Measurements from ENCODE around the gene KCNMA1. TPM values are rescaled to one million over a fixed set of nuclear protein-coding genes. Genes with fewer than 3 reads are reported as not detected.

KCNMA1 gene
- total RNA-seq, 3 donors from 2014 or later (not counting 1 experiment from before 2014, with no cell fraction given): 0.40 to 1.8 (median 0.63) TPM

GRCh38 chr10:77616766-77617165 lies 20.8 kb downstream of the KCNMA1 start:
- Histone ChIP-seq H3K36me3 (ENCODE audit: control insufficient read depth, insufficient read depth, low read length) (no peaks in the 10 kb centered on the region), H3K27ac (ENCODE audit: low read length) (no peak overlapping the region), H3K4me1 (ENCODE audit: control insufficient read depth, insufficient read depth, low read length) (no peaks in the 10 kb centered on the region), H3K4me3 (ENCODE audit: low read length) (no peak overlapping the region), H3K27me3 (ENCODE audit: control insufficient read depth, insufficient read depth, low read length) (no peaks in the 10 kb centered on the region), H3K9me3 (ENCODE audit: control insufficient read depth, insufficient read depth, low read length) (no peaks in the 10 kb centered on the region)
- WGBS (ENCODE audit: insufficient coverage): 85% methylated on average over 5 of the region's 5 CpGs
- Mint-ChIP-seq H3K4me3 (no peak overlapping the region), H3K36me3 (no peaks in the 10 kb centered on the region), H3K27me3 (ENCODE audit: low read depth in 2 of 2) (peaks cover 9 to 24% of the 10 kb centered on the region in 2 donors), H3K4me1 (no peaks in the 10 kb centered on the region), H3K9me3 (no peaks in the 10 kb centered on the region), H3K27ac (no peak overlapping the region)
- TF ChIP-seq, protein P1, sequence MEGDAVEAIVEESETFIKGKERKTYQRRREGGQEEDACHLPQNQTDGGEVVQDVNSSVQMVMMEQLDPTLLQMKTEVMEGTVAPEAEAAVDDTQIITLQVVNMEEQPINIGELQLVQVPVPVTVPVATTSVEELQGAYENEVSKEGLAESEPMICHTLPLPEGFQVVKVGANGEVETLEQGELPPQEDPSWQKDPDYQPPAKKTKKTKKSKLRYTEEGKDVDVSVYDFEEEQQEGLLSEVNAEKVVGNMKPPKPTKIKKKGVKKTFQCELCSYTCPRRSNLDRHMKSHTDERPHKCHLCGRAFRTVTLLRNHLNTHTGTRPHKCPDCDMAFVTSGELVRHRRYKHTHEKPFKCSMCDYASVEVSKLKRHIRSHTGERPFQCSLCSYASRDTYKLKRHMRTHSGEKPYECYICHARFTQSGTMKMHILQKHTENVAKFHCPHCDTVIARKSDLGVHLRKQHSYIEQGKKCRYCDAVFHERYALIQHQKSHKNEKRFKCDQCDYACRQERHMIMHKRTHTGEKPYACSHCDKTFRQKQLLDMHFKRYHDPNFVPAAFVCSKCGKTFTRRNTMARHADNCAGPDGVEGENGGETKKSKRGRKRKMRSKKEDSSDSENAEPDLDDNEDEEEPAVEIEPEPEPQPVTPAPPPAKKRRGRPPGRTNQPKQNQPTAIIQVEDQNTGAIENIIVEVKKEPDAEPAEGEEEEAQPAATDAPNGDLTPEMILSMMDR (IDR thresholded peaks at IDR 0.05): no peak
- intact Hi-C loops (cut with micrococcal nuclease): no loop called here
- ATAC-seq (no peak), DNase-seq (no peak)

GRCh38 chr10:77614778-77615625 lies 22.6 kb downstream of the KCNMA1 start:
- Histone ChIP-seq H3K4me1 (ENCODE audit: control insufficient read depth, insufficient read depth, low read length) (no peaks in the 10 kb centered on the region), H3K4me3 (ENCODE audit: low read length) (no peak overlapping the region), H3K36me3 (ENCODE audit: control insufficient read depth, insufficient read depth, low read length) (no peaks in the 10 kb centered on the region), H3K9me3 (ENCODE audit: control insufficient read depth, insufficient read depth, low read length) (no peaks in the 10 kb centered on the region), H3K27ac (ENCODE audit: low read length) (no peak overlapping the region), H3K27me3 (ENCODE audit: control insufficient read depth, insufficient read depth, low read length) (no peaks in the 10 kb centered on the region)
- TF ChIP-seq, protein P1 (IDR thresholded peaks at IDR 0.05): no peak
- Mint-ChIP-seq H3K4me3 (no peak overlapping the region), H3K27me3 (ENCODE audit: low read depth in 2 of 2) (peaks cover 18 to 35% of the 10 kb centered on the region in 2 donors), H3K9me3 (no peaks in the 10 kb centered on the region), H3K27ac (no peak overlapping the region), H3K36me3 (no peaks in the 10 kb centered on the region), H3K4me1 (no peaks in the 10 kb centered on the region)
- ATAC-seq (no peak), DNase-seq (no peak)
- intact Hi-C loops (cut with micrococcal nuclease): no loop called here
- WGBS (ENCODE audit: insufficient coverage): 75% methylated on average over 5 of the region's 6 CpGs

- Mint-ChIP-seq H3K27ac (no peak overlapping the region), H3K27me3 (ENCODE audit: low read depth in 2 of 2) (peaks cover 23 to 47% of the 10 kb centered on the region in 2 donors), H3K4me3 (no peak overlapping the region), H3K36me3 (no peaks in the 10 kb centered on the region), H3K4me1 (no peaks in the 10 kb centered on the region), H3K9me3 (no peaks in the 10 kb centered on the region)
- no peaks in the 10 kb centered on the region for H3K4me1 ChIP-seq (ENCODE audit: control insufficient read depth, insufficient read depth, low read length)
- no peaks in the 10 kb centered on the region for H3K27me3 ChIP-seq (ENCODE audit: control insufficient read depth, insufficient read depth, low read length)
- ATAC-seq (no peak), DNase-seq (no peak)
- no peaks in the 10 kb centered on the region for H3K36me3 ChIP-seq (ENCODE audit: control insufficient read depth, insufficient read depth, low read length)
- H3K4me3 ChIP-seq (ENCODE audit: low read length): no peak overlapping the region
- intact Hi-C loops (cut with micrococcal nuclease): no loop called here
- TF ChIP-seq, protein P1 (IDR thresholded peaks at IDR 0.05): no peak
- 61% methylated on average over 9 of the region's 9 CpGs for WGBS (ENCODE audit: insufficient coverage)
- H3K27ac ChIP-seq (ENCODE audit: low read length): no peak overlapping the region
- no peaks in the 10 kb centered on the region for H3K9me3 ChIP-seq (ENCODE audit: control insufficient read depth, insufficient read depth, low read length)
These were observed 24.0 kb downstream of the KCNMA1 start for GRCh38 chr10:77613476-77614130.
